RWPE2 (cell line): Measurements from ENCODE around the gene FNDC3B.

Source experiments
- ATAC-seq: fragments of 200-7000 bp; cut with Tn5 transposase; 3 replicates; pipeline ENCODE4 v1.9.1; 2021; ENCODE audit warnings: low read depth
- DNase-seq: peaks from one replicate; pipeline ENCODE4 v3.0.0-alpha.2; 2020; ENCODE audit warnings: low spot score
- H3K27ac ChIP-seq: fragments of 450-650 bp; 2 replicates; pipeline ENCODE4 v1.5.1; 2017; ENCODE audit warnings: mild to moderate bottlenecking; ENCODE audit not compliant: poor library complexity, severe bottlenecking
- H3K27me3 ChIP-seq: fragments of 250-450 bp; sonication (Bioruptor Pico); 2 replicates; pipeline ENCODE4 v1.5.1; 2021; ENCODE audit warnings: mild to moderate bottlenecking, moderate library complexity; ENCODE audit not compliant: insufficient read depth, poor library complexity, severe bottlenecking
- H3K36me3 ChIP-seq: fragments of 250-450 bp; sonication (Bioruptor Pico); 2 replicates; pipeline ENCODE4 v1.5.1; 2020; ENCODE audit warnings: low read depth, mild to moderate bottlenecking, moderate library complexity
- H3K4me1 ChIP-seq: fragments of 250-450 bp; sonication (Bioruptor Pico); 2 replicates; pipeline ENCODE4 v1.5.1; 2021; ENCODE audit warnings: mild to moderate bottlenecking, moderate library complexity; ENCODE audit not compliant: insufficient read depth, poor library complexity, severe bottlenecking
- H3K4me3 ChIP-seq: fragments of 250-450 bp; sonication (Bioruptor Pico); 2 replicates; pipeline ENCODE4 v1.5.1; 2021; ENCODE audit warnings: mild to moderate bottlenecking, moderate library complexity; ENCODE audit not compliant: severe bottlenecking
- H3K9me3 ChIP-seq: fragments of 250-450 bp; sonication (Bioruptor Pico); 2 replicates; pipeline ENCODE4 v1.5.1; 2021; ENCODE audit warnings: mild to moderate bottlenecking, moderate library complexity; ENCODE audit not compliant: severe bottlenecking
- TF ChIP-seq, protein P1 (sequence below): fragments of 450-650 bp; IDR thresholded peaks from one replicate; pipeline ENCODE4 v1.5.1; 2017; ENCODE audit warnings: mild to moderate bottlenecking, moderate library complexity; ENCODE audit not compliant: poor library complexity, severe bottlenecking

The FNDC3B gene

GRCh38 chr3:172369590-172370259 is 330.3 kb downstream of the FNDC3B start:
- Histone ChIP-seq H3K4me3 (no peak overlapping the region), H3K4me1 (no peaks in the 10 kb centered on the region), H3K9me3 (no peaks in the 10 kb centered on the region), H3K27me3 (no peaks in the 10 kb centered on the region), H3K36me3 (peaks cover 81% of the 10 kb centered on the region), H3K27ac (no peak overlapping the region)
- ATAC-seq: no peak
- TF ChIP-seq, protein P1, sequence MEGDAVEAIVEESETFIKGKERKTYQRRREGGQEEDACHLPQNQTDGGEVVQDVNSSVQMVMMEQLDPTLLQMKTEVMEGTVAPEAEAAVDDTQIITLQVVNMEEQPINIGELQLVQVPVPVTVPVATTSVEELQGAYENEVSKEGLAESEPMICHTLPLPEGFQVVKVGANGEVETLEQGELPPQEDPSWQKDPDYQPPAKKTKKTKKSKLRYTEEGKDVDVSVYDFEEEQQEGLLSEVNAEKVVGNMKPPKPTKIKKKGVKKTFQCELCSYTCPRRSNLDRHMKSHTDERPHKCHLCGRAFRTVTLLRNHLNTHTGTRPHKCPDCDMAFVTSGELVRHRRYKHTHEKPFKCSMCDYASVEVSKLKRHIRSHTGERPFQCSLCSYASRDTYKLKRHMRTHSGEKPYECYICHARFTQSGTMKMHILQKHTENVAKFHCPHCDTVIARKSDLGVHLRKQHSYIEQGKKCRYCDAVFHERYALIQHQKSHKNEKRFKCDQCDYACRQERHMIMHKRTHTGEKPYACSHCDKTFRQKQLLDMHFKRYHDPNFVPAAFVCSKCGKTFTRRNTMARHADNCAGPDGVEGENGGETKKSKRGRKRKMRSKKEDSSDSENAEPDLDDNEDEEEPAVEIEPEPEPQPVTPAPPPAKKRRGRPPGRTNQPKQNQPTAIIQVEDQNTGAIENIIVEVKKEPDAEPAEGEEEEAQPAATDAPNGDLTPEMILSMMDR: no peak
- no peak for DNase-seq

- Histone ChIP-seq H3K27me3 (no peaks in the 10 kb centered on the region), H3K36me3 (peaks cover 78% of the 10 kb centered on the region), H3K4me1 (no peaks in the 10 kb centered on the region), H3K27ac (no peak overlapping the region), H3K9me3 (no peaks in the 10 kb centered on the region), H3K4me3 (no peak overlapping the region)
- TF ChIP-seq, protein P1: no peak
- ATAC-seq: no peak
- DNase-seq: no peak
These were observed 331.0 kb downstream of the FNDC3B start for GRCh38 chr3:172370419-172370818.

DNA sequence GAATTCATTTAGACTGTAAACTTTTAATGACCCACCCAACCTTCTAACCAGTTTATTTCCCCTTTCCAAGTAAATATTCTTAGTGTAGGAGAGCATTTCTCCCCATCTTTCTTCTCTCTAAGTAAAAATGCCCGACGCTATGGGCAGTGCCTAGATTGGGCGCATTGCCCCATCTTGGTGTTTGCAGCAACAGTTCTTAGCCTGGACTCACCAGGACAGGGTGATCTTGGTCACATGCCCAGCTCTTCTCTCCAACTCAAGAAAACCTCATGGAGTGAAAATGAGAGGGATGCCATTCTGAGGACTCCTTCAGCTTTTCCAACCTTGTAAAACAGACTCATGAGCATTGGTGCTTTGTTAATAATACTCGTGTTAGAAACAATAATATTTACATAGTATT is 332.2 kb downstream of the FNDC3B start:
- no peaks in the 10 kb centered on the region for H3K9me3 ChIP-seq
- peaks cover 79% of the 10 kb centered on the region for H3K36me3 ChIP-seq
- H3K27ac ChIP-seq: no peak overlapping the region
- H3K27me3 ChIP-seq: no peaks in the 10 kb centered on the region
- TF ChIP-seq, protein P1: no peak
- H3K4me3 ChIP-seq: no peak overlapping the region
- no peak for ATAC-seq
- no peaks in the 10 kb centered on the region for H3K4me1 ChIP-seq
- no peak for DNase-seq

DNA sequence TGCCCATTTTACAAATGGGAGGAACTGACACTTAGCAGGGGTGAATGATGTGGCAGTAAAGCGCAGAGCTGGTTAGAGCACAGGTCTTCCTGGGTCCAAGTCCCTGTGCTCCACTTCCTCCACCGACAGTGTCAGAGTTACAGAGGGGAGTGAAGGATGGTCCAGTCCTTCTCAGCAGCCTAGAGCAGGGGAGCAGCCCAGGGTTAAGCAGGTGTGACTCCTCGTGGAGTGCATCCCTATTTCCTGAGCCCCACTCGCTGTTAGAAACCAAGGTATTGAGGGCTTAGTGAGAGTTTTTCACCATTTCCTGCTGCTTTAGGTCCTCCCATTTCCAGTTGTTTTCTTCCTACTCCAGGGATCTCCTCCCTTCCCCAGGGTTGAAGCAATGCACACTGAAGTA is 333.5 kb downstream of the FNDC3B start:
- Histone ChIP-seq H3K27ac (no peak overlapping the region), H3K27me3 (no peaks in the 10 kb centered on the region), H3K4me3 (no peak overlapping the region), H3K36me3 (peaks cover 90% of the 10 kb centered on the region), H3K9me3 (no peaks in the 10 kb centered on the region), H3K4me1 (no peaks in the 10 kb centered on the region)
- DNase-seq: no peak
- TF ChIP-seq, protein P1: no peak
- no peak for ATAC-seq

- ATAC-seq (no peak), DNase-seq (no peak)
- no peaks in the 10 kb centered on the region for H3K9me3 ChIP-seq
- no peaks in the 10 kb centered on the region for H3K27me3 ChIP-seq
- H3K4me1 ChIP-seq: no peaks in the 10 kb centered on the region
- TF ChIP-seq, protein P1: no peak
- H3K4me3 ChIP-seq: no peak overlapping the region
- no peak overlapping the region for H3K27ac ChIP-seq
- H3K36me3 ChIP-seq: peaks cover 93% of the 10 kb centered on the region
These were observed 334.5 kb downstream of the FNDC3B start for GRCh38 chr3:172373912-172374311.
